CD14-positive monocyte (primary cell): ENCODE measurements around the gene P4HA2. TPM values are rescaled to one million over a fixed set of nuclear protein-coding genes. Genes with fewer than 3 reads are reported as not detected.

Experiments used
- DNase-seq, 3 donors: peaks; one replicate each; pipeline ENCODE4 v3.0.0-alpha.2; 2011 to 2022
- H2AFZ ChIP-seq: 2 replicates; pipeline ENCODE4 v1.6.0; 2012; ENCODE audit warnings: mild to moderate bottlenecking, low read depth, low read length, inconsistent platforms; ENCODE audit not compliant: insufficient read depth, poor library complexity, severe bottlenecking
- H3K27ac ChIP-seq, 2 donors: 1 replicate in 1 of 2; 2 replicates in 1 of 2; pipeline ENCODE4 v1.5.1; 2012 to 2013; ENCODE audit warnings: low read length in 2 of 2, control low read depth in 1 of 2, inconsistent platforms in 1 of 2, low read depth in 1 of 2, mild to moderate bottlenecking in 1 of 2
- H3K27me3 ChIP-seq, 2 donors: one replicate each; pipeline versions ENCODE4 v1.6.0 to v1.6.1; 2011 to 2013; ENCODE audit warnings: low read length in 2 of 2; ENCODE audit not compliant: control insufficient read depth in 2 of 2, insufficient read depth in 2 of 2
- H3K36me3 ChIP-seq, 2 donors: replicated peaks in 1 of 2; 1 replicate in 1 of 2; 2 replicates in 1 of 2; pipeline versions ENCODE4 v1.5.1 to v1.6.1; 2012 to 2013; ENCODE audit warnings: low read length in 2 of 2, control low read depth in 1 of 2, inconsistent platforms in 1 of 2, mild to moderate bottlenecking in 1 of 2; ENCODE audit not compliant: insufficient read depth in 2 of 2, control insufficient read depth in 1 of 2
- H3K4me1 ChIP-seq, 2 donors: 1 replicate in 1 of 2; 2 replicates in 1 of 2; pipeline versions ENCODE4 v1.5.1 to v1.6.1; 2012 to 2013; ENCODE audit warnings: low read length in 2 of 2, control low read depth in 1 of 2, inconsistent platforms in 1 of 2, mild to moderate bottlenecking in 1 of 2, moderate library complexity in 1 of 2; ENCODE audit not compliant: insufficient read depth in 2 of 2, control insufficient read depth in 1 of 2
- H3K4me2 ChIP-seq: replicated peaks from 2 replicates; pipeline ENCODE3; 2012; ENCODE audit warnings: low read length, moderate library complexity, mild to moderate bottlenecking; ENCODE audit not compliant: poor library complexity, severe bottlenecking; ENCODE audit errors: extremely low read depth
- H3K4me3 ChIP-seq, 3 experiments: fragments of 200-600 bp in 1 of 3; sonication (generic) in 1 of 3; replicated peaks in 1 of 3; 1 replicate in 2 of 3; 2 replicates in 1 of 3; pipeline ENCODE4 v1.5.1; 2011 to 2013; ENCODE audit warnings: low read length in 3 of 3, mild to moderate bottlenecking in 3 of 3, control low read depth in 2 of 3, low read depth in 2 of 3, inconsistent platforms in 1 of 3, moderate library complexity in 1 of 3
- H3K79me2 ChIP-seq: 2 replicates; pipeline ENCODE4 v1.6.0; 2012; ENCODE audit warnings: mild to moderate bottlenecking, control low read depth, inconsistent platforms, low read length, moderate library complexity; ENCODE audit not compliant: insufficient read depth
- H3K9ac ChIP-seq: 2 replicates; pipeline ENCODE4 v1.6.0; 2017; ENCODE audit warnings: low read length, mild to moderate bottlenecking; ENCODE audit not compliant: insufficient read depth, poor library complexity, severe bottlenecking
- H3K9me3 ChIP-seq, 2 donors: replicated peaks in 1 of 2; 1 replicate in 1 of 2; 2 replicates in 1 of 2; pipeline versions ENCODE4 v1.5.1 to v1.6.1; 2012 to 2013; ENCODE audit warnings: low read length in 2 of 2, control low read depth in 1 of 2; ENCODE audit not compliant: control insufficient read depth in 1 of 2, insufficient read depth in 1 of 2
- H4K20me1 ChIP-seq: 2 replicates; pipeline ENCODE4 v1.6.0; 2012; ENCODE audit warnings: mild to moderate bottlenecking, low read length, control low read depth, moderate library complexity; ENCODE audit not compliant: insufficient read depth
- H3K27ac Mint-ChIP-seq, 7 donors: one replicate each; pipeline ENCODE4 v1.8.0; 2020; ENCODE audit warnings: mild to moderate bottlenecking in 7 of 7, mixed read lengths in 7 of 7, moderate library complexity in 6 of 7, inconsistent platforms in 2 of 7
- H3K27me3 Mint-ChIP-seq, 3 donors: one replicate each; pipeline ENCODE4 v1.8.0; 2021 to 2022; ENCODE audit warnings: low read depth in 3 of 3, mild to moderate bottlenecking in 3 of 3, mixed read lengths in 3 of 3, moderate library complexity in 3 of 3, inconsistent platforms in 1 of 3
- H3K36me3 Mint-ChIP-seq, 2 donors: one replicate each; pipeline ENCODE4 v1.8.0; 2020; ENCODE audit warnings: mixed read lengths in 2 of 2, inconsistent platforms in 1 of 2, mild to moderate bottlenecking in 1 of 2
- H3K4me1 Mint-ChIP-seq: one replicate; pipeline ENCODE4 v1.8.0; 2020; ENCODE audit warnings: mild to moderate bottlenecking, mixed read lengths
- H3K4me3 Mint-ChIP-seq, 2 donors: one replicate each; pipeline ENCODE4 v1.8.0; 2020; ENCODE audit warnings: mild to moderate bottlenecking in 2 of 2, mixed read lengths in 2 of 2, moderate library complexity in 1 of 2
- H3K9me3 Mint-ChIP-seq, 7 donors: one replicate each; pipeline ENCODE4 v1.8.0; 2020 to 2022; ENCODE audit warnings: mixed read lengths in 7 of 7, mild to moderate bottlenecking in 6 of 7, moderate library complexity in 6 of 7, inconsistent platforms in 2 of 7
- WGBS: methylation state at CpG from one replicate; pipeline ENCODE4 v1.1.5; 2013; ENCODE audit warnings: missing lambda C conversion rate; ENCODE audit not compliant: insufficient coverage; 5-methylcytosine and 5-hydroxymethylcytosine counted together
- intact Hi-C, 2 donors: fragments of 100-400 bp; cut with micrococcal nuclease; formaldehyde crosslinking; loops; one replicate each; pipeline versions ENCODE4 v1.15.0 to v1.15.1; 2023
- polyA plus RNA-seq, 3 donors: library from polyadenylated mRNA; depleted of rRNA in 1 of 3; unstranded in 2 of 3; stranded (reverse) in 1 of 3; fragments of 300-500 nt in 2 of 3; fragments of >200 nt in 1 of 3; fragmentation: Illumina TruSeq in 2 of 3; gene quantifications; 1 replicate in 2 of 3; 2 replicates in 1 of 3; pipeline ENCODE4 v1.2.3, GENCODE V29; 2012 to 2021
- TF ChIP-seq, protein P1 (sequence below): fragments of 200-600 bp; IDR thresholded peaks from one replicate; pipeline ENCODE4 v1.8.0; 2022; ENCODE audit warnings: antibody characterized with exemption, mild to moderate bottlenecking

Gene P4HA2
- polyA plus RNA-seq, 3 donors = 0.12 to 0.99 (median 0.45) TPM

DNA sequence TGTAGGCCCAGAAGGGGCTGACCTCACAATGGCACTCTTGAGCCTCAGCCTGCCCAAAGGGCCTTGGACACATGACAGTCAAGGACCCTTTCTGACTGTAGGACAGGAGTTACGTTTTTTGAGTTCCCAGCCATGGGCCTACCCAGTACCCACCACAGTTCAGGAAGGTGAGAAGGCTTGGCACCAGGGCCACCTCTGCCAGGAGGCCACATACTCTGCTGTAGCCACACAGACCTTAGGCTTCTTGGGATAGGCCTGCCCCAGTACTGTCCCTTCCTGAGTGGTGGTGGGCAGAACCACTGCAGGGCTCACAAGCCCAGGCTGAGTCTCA lies 42.6 kb upstream of the P4HA2 start:
- Mint-ChIP-seq H3K4me3 (no peak overlapping the region), H3K27ac (peak overlapping the region in 1 of 7 donors; percentile 18), H3K9me3 (no peaks in the 10 kb centered on the region), H3K4me1 (peaks cover 21% of the 10 kb centered on the region), H3K36me3 (peaks cover 0 to 2% of the 10 kb centered on the region in 2 donors), H3K27me3 (peaks cover 7 to 18% (median 15%) of the 10 kb centered on the region in 3 donors)
- H3K27ac ChIP-seq = no peak overlapping the region
- no peaks in the 10 kb centered on the region for H3K9me3 ChIP-seq
- H3K9ac ChIP-seq = no peak overlapping the region
- intact Hi-C loops = loop anchor here (5.0 to 10.0 kb wide), 2 partner anchors 52 to 55 kb away; no protein-coding TSS in a partner anchor
- H3K4me3 ChIP-seq = no peak overlapping the region
- H2AFZ ChIP-seq = no peak overlapping the region
- H3K27me3 ChIP-seq = no peaks in the 10 kb centered on the region
- H3K4me2 ChIP-seq = no peak overlapping the region
- H3K36me3 ChIP-seq = no peaks in the 10 kb centered on the region
- no peaks in the 10 kb centered on the region for H4K20me1 ChIP-seq
- TF ChIP-seq, protein P1, sequence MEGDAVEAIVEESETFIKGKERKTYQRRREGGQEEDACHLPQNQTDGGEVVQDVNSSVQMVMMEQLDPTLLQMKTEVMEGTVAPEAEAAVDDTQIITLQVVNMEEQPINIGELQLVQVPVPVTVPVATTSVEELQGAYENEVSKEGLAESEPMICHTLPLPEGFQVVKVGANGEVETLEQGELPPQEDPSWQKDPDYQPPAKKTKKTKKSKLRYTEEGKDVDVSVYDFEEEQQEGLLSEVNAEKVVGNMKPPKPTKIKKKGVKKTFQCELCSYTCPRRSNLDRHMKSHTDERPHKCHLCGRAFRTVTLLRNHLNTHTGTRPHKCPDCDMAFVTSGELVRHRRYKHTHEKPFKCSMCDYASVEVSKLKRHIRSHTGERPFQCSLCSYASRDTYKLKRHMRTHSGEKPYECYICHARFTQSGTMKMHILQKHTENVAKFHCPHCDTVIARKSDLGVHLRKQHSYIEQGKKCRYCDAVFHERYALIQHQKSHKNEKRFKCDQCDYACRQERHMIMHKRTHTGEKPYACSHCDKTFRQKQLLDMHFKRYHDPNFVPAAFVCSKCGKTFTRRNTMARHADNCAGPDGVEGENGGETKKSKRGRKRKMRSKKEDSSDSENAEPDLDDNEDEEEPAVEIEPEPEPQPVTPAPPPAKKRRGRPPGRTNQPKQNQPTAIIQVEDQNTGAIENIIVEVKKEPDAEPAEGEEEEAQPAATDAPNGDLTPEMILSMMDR = no peak
- peaks cover 3 to 17% of the 10 kb centered on the region in 2 donors for H3K4me1 ChIP-seq
- no peak for DNase-seq
- H3K79me2 ChIP-seq = no peaks in the 10 kb centered on the region
- 100% methylated on average over 1 of the region's 1 CpG for WGBS

- TF ChIP-seq, protein P1 = no peak
- no peaks in the 10 kb centered on the region for H3K9me3 ChIP-seq
- no peak overlapping the region for H3K4me3 Mint-ChIP-seq
- no peaks in the 10 kb centered on the region for H3K9me3 Mint-ChIP-seq
- no peak for DNase-seq
- H3K79me2 ChIP-seq = no peaks in the 10 kb centered on the region
- intact Hi-C loops = loop anchor here (5.0 to 10.0 kb wide), 2 partner anchors 53 to 55 kb away; no protein-coding TSS in a partner anchor
- H2AFZ ChIP-seq = no peak overlapping the region
- no peak overlapping the region for H3K9ac ChIP-seq
- no peaks in the 10 kb centered on the region for H3K27me3 ChIP-seq
- no peaks in the 10 kb centered on the region for H3K36me3 ChIP-seq
- no peaks in the 10 kb centered on the region for H4K20me1 ChIP-seq
- H3K27me3 Mint-ChIP-seq = peaks cover 9 to 18% (median 15%) of the 10 kb centered on the region in 3 donors
- 95% methylated on average over 3 of the region's 3 CpGs for WGBS
- peaks cover 21% of the 10 kb centered on the region for H3K4me1 Mint-ChIP-seq
- no peak overlapping the region for H3K4me2 ChIP-seq
- H3K4me1 ChIP-seq = peaks cover 3 to 17% of the 10 kb centered on the region in 2 donors
- no peak overlapping the region for H3K27ac ChIP-seq
- peaks cover 0 to 2% of the 10 kb centered on the region in 2 donors for H3K36me3 Mint-ChIP-seq
- no peak overlapping the region for H3K4me3 ChIP-seq
- peak overlapping the region in 1 of 7 donors; percentile 26 for H3K27ac Mint-ChIP-seq
Observed at GRCh38 chr5:132269635-132270334, 42.1 kb upstream of the P4HA2 start.
